ENCODE measurements around the gene STXBP6. TPM values are rescaled to one million over a fixed set of nuclear protein-coding genes. Genes with fewer than 3 reads are reported as not detected.

Gene STXBP6
- total and polyA plus RNA-seq, 2 donors (not counting 3 experiments of a cell fraction or from before 2014, with no cell fraction given) = 0.06 TPM; not detected in 1

DNA sequence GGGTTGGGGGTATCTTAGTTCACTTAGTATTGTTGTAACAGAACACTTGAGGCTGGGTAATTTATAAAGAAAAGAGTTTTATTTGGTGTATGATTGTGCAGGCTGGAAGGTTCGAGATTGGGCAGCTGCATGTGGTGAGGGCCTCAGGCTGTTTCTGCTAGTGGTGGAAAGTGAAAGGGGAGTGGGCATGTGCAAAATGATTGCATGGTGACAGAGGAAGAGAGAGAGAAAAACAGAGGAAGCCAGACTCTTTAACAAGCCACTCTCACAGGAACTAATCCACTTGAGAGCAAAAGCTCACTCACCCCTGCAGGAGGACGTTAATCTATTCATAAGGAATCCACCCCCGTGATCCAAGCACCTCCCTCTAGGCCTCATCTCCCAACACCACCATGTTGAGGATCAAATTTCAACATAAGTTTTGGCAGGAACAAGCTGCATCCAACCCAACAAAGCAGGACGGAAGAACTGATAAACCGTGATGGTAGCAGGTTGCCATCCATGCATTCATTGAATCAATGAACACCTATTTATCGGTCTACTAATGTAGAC lies 251.0 kb downstream of the STXBP6 start:
- Histone ChIP-seq H3K4me2 (ENCODE audit: insufficient read depth, low read length) (no peak overlapping the region), H3K9me1 (replicated peaks; ENCODE audit: control insufficient read depth, extremely low read depth, insufficient read depth, low read length) (no peaks in the 10 kb centered on the region), H3K27ac (ENCODE audit: insufficient read depth, low read depth, low read length) (no peak overlapping the region), H3K9ac (replicated peaks; ENCODE audit: extremely low read depth, insufficient read depth, low read length) (no peak overlapping the region), H4K20me1 (replicated peaks; ENCODE audit: control insufficient read depth, extremely low read depth, insufficient read depth, low read length) (no peaks in the 10 kb centered on the region), H2AFZ (ENCODE audit: low read depth, low read length) (no peak overlapping the region), H3K27me3 (ENCODE audit: control insufficient read depth in 2 of 2, insufficient read depth in 2 of 2, low read length in 2 of 2) (no peaks in the 10 kb centered on the region), H3K36me3 (ENCODE audit: control insufficient read depth in 2 of 2, extremely low read depth in 1 of 2, insufficient read depth in 2 of 2, low read length in 2 of 2) (no peaks in the 10 kb centered on the region), H3K4me3 (replicated peaks in 1 of 3; ENCODE audit: insufficient read depth in 1 of 3, low read depth in 1 of 3, low read length in 3 of 3) (no peak overlapping the region), H3K9me3 (replicated peaks; ENCODE audit: control insufficient read depth, insufficient read depth, low read length) (no peaks in the 10 kb centered on the region), H3K79me2 (ENCODE audit: control insufficient read depth, insufficient read depth, low read length) (no peaks in the 10 kb centered on the region), H3K4me1 (ENCODE audit: control insufficient read depth, extremely low read depth, insufficient read depth, low read length) (no peaks in the 10 kb centered on the region)
- ChIA-PET CTCF (interaction anchor here (1.1 kb wide), 1 partner anchor 65 kb away, joined by 4 read pairs; no protein-coding TSS in a partner anchor), POLR2A (no interaction called here)
- dilution Hi-C loops (cut with MboI; ENCODE audit: extremely low pct_ligation_motif_present, low sequenced_read_pairs) (no loop called here), intact Hi-C loops (cut with micrococcal nuclease) (no loop called here)
- BruUV-seq (replicated peaks) = no TSS peak
- FAIRE-seq = no peak
- DNase-seq (ENCODE audit: low read depth, low spot score) = no peak
- TF ChIP-seq, protein P1, sequence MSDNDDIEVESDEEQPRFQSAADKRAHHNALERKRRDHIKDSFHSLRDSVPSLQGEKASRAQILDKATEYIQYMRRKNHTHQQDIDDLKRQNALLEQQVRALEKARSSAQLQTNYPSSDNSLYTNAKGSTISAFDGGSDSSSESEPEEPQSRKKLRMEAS (IDR thresholded peaks at IDR 0.05; ENCODE audit: insufficient read depth, insufficient read length) = no peak
- TF ChIP-seq JUN (IDR thresholded peaks at IDR 0.05; ENCODE audit: borderline replicate concordance, insufficient read depth, insufficient read length, low read depth) (no peak), EZH2 (IDR thresholded peaks at IDR 0.05; ENCODE audit: borderline replicate concordance, low read depth, low read length, severe bottlenecking) (no peak), POLR2AphosphoS5 (IDR thresholded peaks at IDR 0.05; ENCODE audit: insufficient read depth, low read depth, low read length) (no peak), GATA2 (IDR thresholded peaks at IDR 0.05; ENCODE audit: insufficient read depth, insufficient read length, low read depth, low read length) (no peak), FOS (IDR thresholded peaks at IDR 0.05; ENCODE audit: borderline replicate concordance, insufficient read depth, low read length) (no peak), POLR2A (IDR thresholded peaks at IDR 0.05; ENCODE audit: low read depth, low read length) (no peak), MYC (IDR thresholded peaks at IDR 0.05; ENCODE audit: low read depth, low read length) (no peak)
- TF ChIP-seq, protein P2, sequence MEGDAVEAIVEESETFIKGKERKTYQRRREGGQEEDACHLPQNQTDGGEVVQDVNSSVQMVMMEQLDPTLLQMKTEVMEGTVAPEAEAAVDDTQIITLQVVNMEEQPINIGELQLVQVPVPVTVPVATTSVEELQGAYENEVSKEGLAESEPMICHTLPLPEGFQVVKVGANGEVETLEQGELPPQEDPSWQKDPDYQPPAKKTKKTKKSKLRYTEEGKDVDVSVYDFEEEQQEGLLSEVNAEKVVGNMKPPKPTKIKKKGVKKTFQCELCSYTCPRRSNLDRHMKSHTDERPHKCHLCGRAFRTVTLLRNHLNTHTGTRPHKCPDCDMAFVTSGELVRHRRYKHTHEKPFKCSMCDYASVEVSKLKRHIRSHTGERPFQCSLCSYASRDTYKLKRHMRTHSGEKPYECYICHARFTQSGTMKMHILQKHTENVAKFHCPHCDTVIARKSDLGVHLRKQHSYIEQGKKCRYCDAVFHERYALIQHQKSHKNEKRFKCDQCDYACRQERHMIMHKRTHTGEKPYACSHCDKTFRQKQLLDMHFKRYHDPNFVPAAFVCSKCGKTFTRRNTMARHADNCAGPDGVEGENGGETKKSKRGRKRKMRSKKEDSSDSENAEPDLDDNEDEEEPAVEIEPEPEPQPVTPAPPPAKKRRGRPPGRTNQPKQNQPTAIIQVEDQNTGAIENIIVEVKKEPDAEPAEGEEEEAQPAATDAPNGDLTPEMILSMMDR (IDR thresholded peaks at IDR 0.05; ENCODE audit: extremely low read depth in 1 of 2, insufficient read depth in 1 of 2, low read depth in 1 of 2, low read length in 2 of 2) = no peak

Data from endothelial cell of umbilical vein (primary cell).